Stimulated activated naive B cell treated with anti-CD40 and anti-IgM and Interleukin-4, amounts not matched to agents 10 μg/mL and 1 μg/mL and 100 μg/mL, for 72 hours (primary cell): Measurements from ENCODE around the gene BBS9.

Experiments
- ATAC-seq, 2 donors: fragments of 150-1000 bp; cut with Tn5 transposase; replicated peaks; 2 replicates each; pipeline ENCODE4 v1.10.0; 2021; ENCODE audit warnings: moderate library complexity in 1 of 2
- DNase-seq: peaks from one replicate; pipeline ENCODE4 v3.0.0; 2021
- H3K27ac Mint-ChIP-seq: one replicate; pipeline ENCODE4 v1.8.0; 2022; ENCODE audit warnings: mild to moderate bottlenecking, mixed read lengths
- H3K27me3 Mint-ChIP-seq, 2 donors: one replicate each; pipeline ENCODE4 v1.8.0; 2022; ENCODE audit warnings: mixed read lengths in 2 of 2
- H3K36me3 Mint-ChIP-seq, 2 donors: one replicate each; pipeline ENCODE4 v1.8.0; 2022; ENCODE audit warnings: mixed read lengths in 2 of 2, mild to moderate bottlenecking in 1 of 2
- H3K4me1 Mint-ChIP-seq, 2 donors: one replicate each; pipeline ENCODE4 v1.8.0; 2022; ENCODE audit warnings: mixed read lengths in 2 of 2, mild to moderate bottlenecking in 1 of 2
- H3K4me3 Mint-ChIP-seq, 2 donors: one replicate each; pipeline ENCODE4 v1.8.0; 2022; ENCODE audit warnings: mild to moderate bottlenecking in 2 of 2, mixed read lengths in 2 of 2, moderate library complexity in 1 of 2
- H3K9me3 Mint-ChIP-seq, 2 donors: one replicate each; pipeline ENCODE4 v1.8.0; 2022; ENCODE audit warnings: mixed read lengths in 2 of 2, mild to moderate bottlenecking in 1 of 2

BBS9 gene

GRCh38 chr7:33485747-33486493, 356.6 kb downstream of the BBS9 start:
- peaks cover 7 to 15% of the 10 kb centered on the region in 2 donors for H3K36me3 Mint-ChIP-seq
- H3K4me1 Mint-ChIP-seq: peaks cover 12 to 24% of the 10 kb centered on the region in 2 donors
- no peaks in the 10 kb centered on the region for H3K27me3 Mint-ChIP-seq
- no peak overlapping the region for H3K27ac Mint-ChIP-seq
- ATAC-seq (no peak), DNase-seq (no peak)
- peaks cover 4 to 7% of the 10 kb centered on the region in 2 donors for H3K9me3 Mint-ChIP-seq
- H3K4me3 Mint-ChIP-seq: no peak overlapping the region

GRCh38 chr7:33486633-33487032, 357.3 kb downstream of the BBS9 start:
- peaks cover 7 to 11% of the 10 kb centered on the region in 2 donors for H3K36me3 Mint-ChIP-seq
- H3K27ac Mint-ChIP-seq: no peak overlapping the region
- peaks cover 12 to 24% of the 10 kb centered on the region in 2 donors for H3K4me1 Mint-ChIP-seq
- peaks cover 4% of the 10 kb centered on the region in 2 donors for H3K9me3 Mint-ChIP-seq
- DNase-seq (no peak), ATAC-seq (no peak)
- no peaks in the 10 kb centered on the region for H3K27me3 Mint-ChIP-seq
- no peak overlapping the region for H3K4me3 Mint-ChIP-seq

GRCh38 chr7:33487998-33488682, 358.8 kb downstream of the BBS9 start:
- no peak for DNase-seq

GRCh38 chr7:33494474-33494873, 365.1 kb downstream of the BBS9 start:
- no peak overlapping the region for H3K4me3 Mint-ChIP-seq
- ATAC-seq: no peak
- no peak for DNase-seq
- no peak overlapping the region for H3K27ac Mint-ChIP-seq
- H3K9me3 Mint-ChIP-seq: no peaks in the 10 kb centered on the region
- no peaks in the 10 kb centered on the region for H3K4me1 Mint-ChIP-seq
- H3K36me3 Mint-ChIP-seq: peaks cover 0 to 3% of the 10 kb centered on the region in 2 donors
- H3K27me3 Mint-ChIP-seq: no peaks in the 10 kb centered on the region

More at GRCh38 chr7:33487998-33488682, 358.8 kb downstream of the BBS9 start:
- ATAC-seq: peak; percentile 96 to 98
- peaks cover 2 to 3% of the 10 kb centered on the region in 2 donors for H3K9me3 Mint-ChIP-seq
- H3K4me3 Mint-ChIP-seq: no peak overlapping the region
- H3K4me1 Mint-ChIP-seq: peaks cover 12 to 24% of the 10 kb centered on the region in 2 donors
- H3K36me3 Mint-ChIP-seq: peaks cover 7 to 11% of the 10 kb centered on the region in 2 donors
- H3K27me3 Mint-ChIP-seq: no peaks in the 10 kb centered on the region
- H3K27ac Mint-ChIP-seq: no peak overlapping the region

- ATAC-seq: no peak
- Mint-ChIP-seq H3K36me3 (peaks cover 0 to 3% of the 10 kb centered on the region in 2 donors), H3K27me3 (no peaks in the 10 kb centered on the region), H3K27ac (no peak overlapping the region), H3K9me3 (no peaks in the 10 kb centered on the region), H3K4me1 (no peaks in the 10 kb centered on the region), H3K4me3 (no peak overlapping the region)
- DNase-seq: no peak
Observed at GRCh38 chr7:33495207-33495606, 365.8 kb downstream of the BBS9 start.

- H3K4me1 Mint-ChIP-seq: no peaks in the 10 kb centered on the region
- H3K9me3 Mint-ChIP-seq: no peaks in the 10 kb centered on the region
- DNase-seq (no peak), ATAC-seq (no peak)
- H3K4me3 Mint-ChIP-seq: no peak overlapping the region
- H3K36me3 Mint-ChIP-seq: peaks cover 0 to 3% of the 10 kb centered on the region in 2 donors
- H3K27ac Mint-ChIP-seq: no peak overlapping the region
- no peaks in the 10 kb centered on the region for H3K27me3 Mint-ChIP-seq
Observed at GRCh38 chr7:33497051-33497450, 367.7 kb downstream of the BBS9 start.

- DNase-seq (no peak), ATAC-seq (no peak)
- no peak overlapping the region for H3K27ac Mint-ChIP-seq
- H3K27me3 Mint-ChIP-seq: no peaks in the 10 kb centered on the region
- H3K36me3 Mint-ChIP-seq: peaks cover 0 to 1% of the 10 kb centered on the region in 2 donors
- no peaks in the 10 kb centered on the region for H3K9me3 Mint-ChIP-seq
- H3K4me1 Mint-ChIP-seq: no peaks in the 10 kb centered on the region
- H3K4me3 Mint-ChIP-seq: no peak overlapping the region
Observed at GRCh38 chr7:33500703-33501701, 371.6 kb downstream of the BBS9 start.

- Mint-ChIP-seq H3K27ac (no peak overlapping the region), H3K9me3 (no peaks in the 10 kb centered on the region), H3K4me3 (no peak overlapping the region), H3K27me3 (no peaks in the 10 kb centered on the region), H3K36me3 (peaks cover 0 to 2% of the 10 kb centered on the region in 2 donors), H3K4me1 (no peaks in the 10 kb centered on the region)
- DNase-seq: no peak
- ATAC-seq: no peak
Observed at GRCh38 chr7:33503014-33503413, 373.6 kb downstream of the BBS9 start.

GRCh38 chr7:33503736-33504135, 374.4 kb downstream of the BBS9 start:
- no peaks in the 10 kb centered on the region for H3K9me3 Mint-ChIP-seq
- H3K4me1 Mint-ChIP-seq: no peaks in the 10 kb centered on the region
- ATAC-seq: no peak
- H3K27ac Mint-ChIP-seq: no peak overlapping the region
- DNase-seq: no peak
- H3K36me3 Mint-ChIP-seq: peaks cover 3 to 6% of the 10 kb centered on the region in 2 donors
- no peak overlapping the region for H3K4me3 Mint-ChIP-seq
- no peaks in the 10 kb centered on the region for H3K27me3 Mint-ChIP-seq

GRCh38 chr7:33504266-33504665, 374.9 kb downstream of the BBS9 start:
- Mint-ChIP-seq H3K36me3 (peaks cover 3 to 7% of the 10 kb centered on the region in 2 donors), H3K4me3 (no peak overlapping the region), H3K27me3 (no peaks in the 10 kb centered on the region), H3K9me3 (no peaks in the 10 kb centered on the region), H3K27ac (no peak overlapping the region), H3K4me1 (no peaks in the 10 kb centered on the region)
- no peak for DNase-seq
- no peak for ATAC-seq

GRCh38 chr7:33509206-33509605, 379.8 kb downstream of the BBS9 start:
- ATAC-seq: no peak
- DNase-seq: no peak
- no peak overlapping the region for H3K27ac Mint-ChIP-seq
- no peaks in the 10 kb centered on the region for H3K4me1 Mint-ChIP-seq
- no peaks in the 10 kb centered on the region for H3K27me3 Mint-ChIP-seq
- H3K4me3 Mint-ChIP-seq: no peak overlapping the region
- peaks cover 7% of the 10 kb centered on the region in 2 donors for H3K36me3 Mint-ChIP-seq
- H3K9me3 Mint-ChIP-seq: no peaks in the 10 kb centered on the region

GRCh38 chr7:33511778-33512177, 382.4 kb downstream of the BBS9 start:
- Mint-ChIP-seq H3K9me3 (no peaks in the 10 kb centered on the region), H3K36me3 (peaks cover 6 to 7% of the 10 kb centered on the region in 2 donors), H3K27ac (no peak overlapping the region), H3K27me3 (no peaks in the 10 kb centered on the region), H3K4me3 (no peak overlapping the region), H3K4me1 (no peaks in the 10 kb centered on the region)
- ATAC-seq (no peak), DNase-seq (no peak)

- H3K9me3 Mint-ChIP-seq: peaks cover 0 to 2% of the 10 kb centered on the region in 2 donors
- DNase-seq (no peak), ATAC-seq (no peak)
- H3K27ac Mint-ChIP-seq: no peak overlapping the region
- H3K27me3 Mint-ChIP-seq: no peaks in the 10 kb centered on the region
- H3K4me3 Mint-ChIP-seq: no peak overlapping the region
- no peaks in the 10 kb centered on the region for H3K4me1 Mint-ChIP-seq
- H3K36me3 Mint-ChIP-seq: peaks cover 4 to 6% of the 10 kb centered on the region in 2 donors
Observed at GRCh38 chr7:33516568-33516967, 387.2 kb downstream of the BBS9 start.

- no peaks in the 10 kb centered on the region for H3K27me3 Mint-ChIP-seq
- DNase-seq (no peak), ATAC-seq (no peak)
- no peaks in the 10 kb centered on the region for H3K4me1 Mint-ChIP-seq
- no peak overlapping the region for H3K4me3 Mint-ChIP-seq
- peaks cover 4 to 6% of the 10 kb centered on the region in 2 donors for H3K36me3 Mint-ChIP-seq
- H3K9me3 Mint-ChIP-seq: peaks cover 0 to 2% of the 10 kb centered on the region in 2 donors
- H3K27ac Mint-ChIP-seq: no peak overlapping the region
Observed at GRCh38 chr7:33517191-33517590, 387.8 kb downstream of the BBS9 start.
